NCI-H2227 treated with DMSO at 0.1 percent for 48 hours (cell line): ENCODE data around the gene SPAG6.
"Not testable (repeated sequence)": the region's sequence is repeated elsewhere in the genome, so short reads cannot be mapped to it uniquely, and the experiment has no call there.

Experiments
- DNase-seq: peaks from one replicate; lab custom pipeline; 2025; lab: John Stamatoyannopoulos, UW

SPAG6 gene

DNA sequence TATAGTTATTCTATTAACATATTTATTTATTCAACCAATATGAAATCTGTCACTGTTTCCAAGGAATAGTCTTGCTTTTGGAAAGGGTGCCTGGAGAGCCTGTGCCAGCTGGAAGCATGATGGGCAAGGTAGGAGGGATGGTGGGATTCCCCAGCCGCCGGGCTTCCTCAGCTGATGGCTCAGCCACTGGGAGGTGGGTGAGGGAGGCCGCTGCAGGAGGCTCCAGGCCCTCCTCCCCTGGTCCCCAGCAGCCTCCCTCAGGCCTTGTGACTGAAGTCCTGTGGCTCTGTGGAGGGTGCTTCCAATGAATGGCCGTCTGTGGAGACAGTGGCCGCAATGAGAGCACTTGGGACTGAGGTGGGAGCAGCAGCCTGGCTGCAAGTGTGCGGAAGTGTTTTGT is 27.0 kb downstream of the SPAG6 start:
- no peak for DNase-seq

GRCh38 chr10:22372917-22373316 is 27.6 kb downstream of the SPAG6 start:
- DNase-seq, result no peak

- no peak for DNase-seq
Observed at GRCh38 chr10:22374489-22375126, 29.3 kb downstream of the SPAG6 start.

DNA sequence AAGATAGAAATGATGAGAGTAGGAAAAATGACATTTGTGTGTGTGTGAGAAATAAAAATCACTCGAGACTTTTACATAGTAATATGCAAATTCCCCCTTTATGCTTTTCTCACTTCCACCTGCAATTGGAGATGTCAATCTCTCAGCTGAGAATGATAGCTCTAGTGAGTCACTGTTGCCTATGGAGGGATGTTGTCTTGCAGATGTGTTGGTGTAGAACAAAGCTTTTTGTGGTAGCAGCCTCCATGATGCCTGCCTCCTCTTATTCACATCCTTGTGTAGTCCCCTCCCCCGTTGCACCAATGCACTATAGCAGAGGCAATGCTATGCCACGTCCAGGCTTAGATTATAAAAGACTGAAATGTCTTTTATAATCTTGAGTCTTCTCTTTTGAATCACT is 33.8 kb downstream of the SPAG6 start:
- no peak for DNase-seq

- no peak for DNase-seq
Observed at GRCh38 chr10:22381262-22381661, 36.0 kb downstream of the SPAG6 start.

DNA sequence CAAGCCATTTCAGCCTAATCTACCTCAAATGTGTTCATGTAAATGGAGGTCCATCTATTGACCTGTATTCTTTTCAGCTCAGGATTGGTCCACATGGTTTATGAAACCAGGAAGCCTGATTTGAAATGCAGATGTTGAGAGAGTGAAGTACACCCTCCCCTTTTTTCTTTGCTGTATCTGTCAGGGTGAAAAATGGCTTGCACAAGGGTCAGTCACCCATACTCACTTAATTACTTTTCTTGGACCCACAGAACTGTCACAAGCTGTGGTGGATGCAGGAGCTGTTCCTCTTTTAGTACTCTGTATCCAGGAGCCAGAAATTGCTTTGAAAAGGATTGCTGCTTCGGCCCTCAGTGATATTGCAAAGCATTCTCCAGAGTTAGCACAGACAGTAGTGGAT is 41.2 kb downstream of the SPAG6 start:
- no peak for DNase-seq

DNA sequence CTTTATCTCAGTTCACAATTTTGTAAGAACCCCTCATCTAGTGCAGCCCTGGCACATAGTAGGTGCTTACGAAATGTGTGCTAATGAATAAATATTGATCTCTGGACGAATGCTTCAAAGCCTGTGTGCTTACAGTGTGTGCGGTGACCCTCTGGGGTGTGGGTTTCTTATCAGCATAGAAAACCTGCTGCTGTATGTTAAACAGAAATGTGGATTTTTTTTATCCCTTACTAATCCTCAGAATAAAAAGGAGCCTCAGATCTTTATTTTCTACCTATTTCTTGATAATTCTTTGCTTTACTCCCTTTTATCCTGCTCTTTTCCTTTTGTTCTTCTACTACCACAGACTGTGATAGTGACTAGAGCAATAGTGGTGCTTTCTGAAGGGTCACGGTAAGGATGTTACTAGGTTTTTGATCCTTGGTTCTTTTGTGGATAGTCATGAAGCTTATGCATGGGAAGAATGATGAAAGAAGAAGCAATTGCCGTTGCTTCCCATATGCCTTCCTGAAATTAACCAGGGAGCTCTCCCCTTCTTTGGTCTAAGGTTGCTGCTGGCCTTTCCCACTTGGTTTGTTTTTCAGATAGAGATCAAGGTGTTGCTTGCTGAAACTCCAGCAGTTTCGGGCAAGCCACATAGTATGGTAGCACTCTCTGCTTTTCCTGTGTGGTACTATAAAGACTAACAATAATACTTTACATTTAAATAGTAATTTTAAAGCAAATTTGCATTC is 44.7 kb downstream of the SPAG6 start:
- DNase-seq, result no peak

- DNase-seq, result no peak
Observed at GRCh38 chr10:22391600-22391999, 46.3 kb downstream of the SPAG6 start.

GRCh38 chr10:22396195-22396594 is 50.9 kb downstream of the SPAG6 start:
- DNase-seq, result not testable (repeated sequence)

- DNase-seq, result not testable (repeated sequence)
Observed at GRCh38 chr10:22406916-22407315, 61.6 kb downstream of the SPAG6 start.

GRCh38 chr10:22410394-22410793 is 65.1 kb downstream of the SPAG6 start:
- DNase-seq, result no peak

- DNase-seq, result no peak
Observed at GRCh38 chr10:22410846-22411245, 65.5 kb downstream of the SPAG6 start.

- no peak for DNase-seq
Observed at GRCh38 chr10:22414146-22414545, 68.8 kb downstream of the SPAG6 start.

DNA sequence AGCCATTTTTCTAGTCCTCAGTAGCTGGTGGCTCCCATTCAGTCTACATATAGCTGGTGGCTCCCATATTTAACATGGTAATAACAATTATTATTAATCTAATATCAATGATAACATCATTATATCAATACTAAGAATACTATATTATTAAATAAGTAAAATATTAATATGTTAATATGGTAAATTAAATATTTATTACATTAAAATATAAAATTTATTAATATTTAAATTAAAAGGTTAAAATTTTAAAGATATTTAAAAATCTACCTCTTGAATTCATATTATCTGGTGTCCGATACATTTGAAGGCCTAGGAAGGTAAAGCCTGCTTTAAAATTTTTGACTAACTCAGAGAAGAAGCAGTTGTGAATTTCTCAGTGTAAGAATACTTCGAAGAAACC is 69.8 kb downstream of the SPAG6 start:
- DNase-seq, result no peak

GRCh38 chr10:22417736-22418268 is 72.5 kb downstream of the SPAG6 start:
- DNase-seq, result no peak

- DNase-seq, result no peak
Observed at GRCh38 chr10:22420787-22421517, 75.7 kb downstream of the SPAG6 start.

GRCh38 chr10:22426653-22427052 is 81.4 kb downstream of the SPAG6 start:
- DNase-seq, result no peak

- no peak for DNase-seq
Observed at GRCh38 chr10:22427101-22427500, 81.8 kb downstream of the SPAG6 start.

DNA sequence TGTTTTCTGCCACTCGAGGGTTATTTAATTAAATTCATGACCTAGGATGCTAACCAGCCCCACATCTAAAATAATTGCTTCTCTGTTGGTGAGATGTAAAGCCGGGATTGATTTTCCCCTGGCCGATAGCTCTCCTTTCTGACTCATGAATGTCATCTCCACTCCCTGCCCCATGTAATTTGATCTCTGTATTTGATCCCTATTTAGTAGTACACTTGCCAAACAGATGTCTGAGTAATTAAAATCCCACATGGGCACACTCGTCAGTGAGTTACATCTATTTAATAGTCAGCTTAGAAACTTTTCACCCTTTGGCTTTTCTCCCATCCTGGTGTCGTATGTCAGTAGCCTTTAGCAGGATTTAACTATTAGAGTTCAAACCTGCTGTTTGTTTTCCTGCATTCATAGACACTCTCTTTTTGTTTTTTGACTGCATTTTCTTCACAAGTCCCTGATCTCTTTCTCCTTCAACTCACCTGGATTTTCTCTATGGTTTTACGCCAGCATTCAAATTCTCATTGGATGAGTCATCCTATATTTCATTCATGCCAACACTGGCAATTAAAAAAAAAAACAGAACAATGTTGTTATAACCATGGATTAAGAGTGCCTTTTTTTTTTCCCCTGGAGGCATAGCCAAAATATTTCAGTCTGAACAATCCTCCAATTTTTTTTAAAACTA is 82.7 kb downstream of the SPAG6 start:
- no peak for DNase-seq

- DNase-seq, result no peak
Observed at GRCh38 chr10:22429146-22429545, 83.8 kb downstream of the SPAG6 start.

GRCh38 chr10:22429981-22430421 is 84.7 kb downstream of the SPAG6 start:
- no peak for DNase-seq

GRCh38 chr10:22433875-22434274 is 88.6 kb downstream of the SPAG6 start:
- DNase-seq, result no peak
